HCT116 (cell line): ENCODE results near the gene DPH1. TPM values are rescaled to one million over a fixed set of nuclear protein-coding genes. Genes with fewer than 3 reads are reported as not detected.

Experiments
- CEBPB ChIP-seq: IDR thresholded peaks from 2 replicates; pipeline ENCODE4 v1.6.1; 2012; ENCODE audit warnings: low read depth
- ELF1 ChIP-seq: IDR thresholded peaks from 2 replicates; pipeline ENCODE4 v1.6.1; 2012; ENCODE audit warnings: low read depth, borderline replicate concordance
- RAD21 ChIP-seq: IDR thresholded peaks from 2 replicates; pipeline ENCODE4 v1.6.1; 2012; ENCODE audit warnings: low read depth, mild to moderate bottlenecking
- SP1 ChIP-seq: IDR thresholded peaks from 2 replicates; pipeline ENCODE4 v1.6.1; 2012; ENCODE audit warnings: low read depth
- SRF ChIP-seq: IDR thresholded peaks from 2 replicates; pipeline ENCODE4 v1.6.1; 2012; ENCODE audit warnings: low read depth
- total RNA-seq: library from RNA; stranded (reverse); gene quantifications from one replicate; pipeline ENCODE4 v1.2.1, GENCODE V29; 2021; ENCODE audit not compliant: unreplicated experiment
- TF ChIP-seq, protein P1 (sequence below): IDR thresholded peaks from 2 replicates; pipeline ENCODE4 v1.6.1; 2011; ENCODE audit warnings: mild to moderate bottlenecking, low read length, moderate library complexity; ENCODE audit not compliant: insufficient replicate concordance; ENCODE audit errors: extremely low read depth
- TF ChIP-seq, protein P2 (sequence below): IDR thresholded peaks from 2 replicates; pipeline ENCODE4 v1.6.1; 2012; ENCODE audit warnings: low read depth

Gene DPH1
- total RNA-seq, 1 experiment from 2014 or later, result 47.2 TPM

DNA sequence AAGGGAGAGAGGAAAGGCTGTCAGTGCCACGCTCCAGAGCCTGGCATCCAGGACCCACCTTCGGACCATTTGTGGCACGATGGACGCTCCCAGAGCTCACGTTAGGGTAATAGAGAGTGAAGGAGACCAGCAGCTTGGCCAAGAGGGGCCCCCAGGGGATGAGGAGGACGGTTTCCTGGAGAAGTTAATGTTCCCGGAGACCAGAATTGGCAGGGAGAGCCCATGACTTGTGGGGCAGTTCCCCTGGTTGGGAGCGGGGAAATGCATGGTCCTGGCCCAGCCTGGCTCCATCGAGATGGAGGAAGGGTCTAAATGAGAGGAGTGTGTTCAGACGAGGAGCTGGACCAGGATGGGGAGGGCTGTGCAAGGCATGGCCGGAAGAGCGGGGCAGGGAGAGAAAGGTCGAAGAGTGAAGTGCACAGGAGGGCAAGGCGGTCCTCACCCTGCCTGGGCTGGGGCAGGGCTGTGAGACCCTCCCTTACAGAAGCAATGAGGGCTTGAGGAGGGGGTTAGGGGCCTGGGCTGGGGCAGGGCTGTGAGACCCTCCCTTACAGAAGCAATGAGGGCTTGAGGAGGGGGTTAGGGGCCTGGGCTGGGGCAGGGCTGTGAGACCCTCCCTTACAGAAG is 22.1 kb downstream of the DPH1 start (continued):
- TF ChIP-seq SRF, result no peak
- TF ChIP-seq RAD21, result no peak
- no peak for TF ChIP-seq ELF1
- TF ChIP-seq, protein P1, sequence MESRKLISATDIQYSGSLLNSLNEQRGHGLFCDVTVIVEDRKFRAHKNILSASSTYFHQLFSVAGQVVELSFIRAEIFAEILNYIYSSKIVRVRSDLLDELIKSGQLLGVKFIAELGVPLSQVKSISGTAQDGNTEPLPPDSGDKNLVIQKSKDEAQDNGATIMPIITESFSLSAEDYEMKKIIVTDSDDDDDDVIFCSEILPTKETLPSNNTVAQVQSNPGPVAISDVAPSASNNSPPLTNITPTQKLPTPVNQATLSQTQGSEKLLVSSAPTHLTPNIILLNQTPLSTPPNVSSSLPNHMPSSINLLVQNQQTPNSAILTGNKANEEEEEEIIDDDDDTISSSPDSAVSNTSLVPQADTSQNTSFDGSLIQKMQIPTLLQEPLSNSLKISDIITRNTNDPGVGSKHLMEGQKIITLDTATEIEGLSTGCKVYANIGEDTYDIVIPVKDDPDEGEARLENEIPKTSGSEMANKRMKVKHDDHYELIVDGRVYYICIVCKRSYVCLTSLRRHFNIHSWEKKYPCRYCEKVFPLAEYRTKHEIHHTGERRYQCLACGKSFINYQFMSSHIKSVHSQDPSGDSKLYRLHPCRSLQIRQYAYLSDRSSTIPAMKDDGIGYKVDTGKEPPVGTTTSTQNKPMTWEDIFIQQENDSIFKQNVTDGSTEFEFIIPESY, result no peak
- TF ChIP-seq, protein P2, sequence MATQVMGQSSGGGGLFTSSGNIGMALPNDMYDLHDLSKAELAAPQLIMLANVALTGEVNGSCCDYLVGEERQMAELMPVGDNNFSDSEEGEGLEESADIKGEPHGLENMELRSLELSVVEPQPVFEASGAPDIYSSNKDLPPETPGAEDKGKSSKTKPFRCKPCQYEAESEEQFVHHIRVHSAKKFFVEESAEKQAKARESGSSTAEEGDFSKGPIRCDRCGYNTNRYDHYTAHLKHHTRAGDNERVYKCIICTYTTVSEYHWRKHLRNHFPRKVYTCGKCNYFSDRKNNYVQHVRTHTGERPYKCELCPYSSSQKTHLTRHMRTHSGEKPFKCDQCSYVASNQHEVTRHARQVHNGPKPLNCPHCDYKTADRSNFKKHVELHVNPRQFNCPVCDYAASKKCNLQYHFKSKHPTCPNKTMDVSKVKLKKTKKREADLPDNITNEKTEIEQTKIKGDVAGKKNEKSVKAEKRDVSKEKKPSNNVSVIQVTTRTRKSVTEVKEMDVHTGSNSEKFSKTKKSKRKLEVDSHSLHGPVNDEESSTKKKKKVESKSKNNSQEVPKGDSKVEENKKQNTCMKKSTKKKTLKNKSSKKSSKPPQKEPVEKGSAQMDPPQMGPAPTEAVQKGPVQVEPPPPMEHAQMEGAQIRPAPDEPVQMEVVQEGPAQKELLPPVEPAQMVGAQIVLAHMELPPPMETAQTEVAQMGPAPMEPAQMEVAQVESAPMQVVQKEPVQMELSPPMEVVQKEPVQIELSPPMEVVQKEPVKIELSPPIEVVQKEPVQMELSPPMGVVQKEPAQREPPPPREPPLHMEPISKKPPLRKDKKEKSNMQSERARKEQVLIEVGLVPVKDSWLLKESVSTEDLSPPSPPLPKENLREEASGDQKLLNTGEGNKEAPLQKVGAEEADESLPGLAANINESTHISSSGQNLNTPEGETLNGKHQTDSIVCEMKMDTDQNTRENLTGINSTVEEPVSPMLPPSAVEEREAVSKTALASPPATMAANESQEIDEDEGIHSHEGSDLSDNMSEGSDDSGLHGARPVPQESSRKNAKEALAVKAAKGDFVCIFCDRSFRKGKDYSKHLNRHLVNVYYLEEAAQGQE, result no peak
- no peak for TF ChIP-seq SP1
- no peak for TF ChIP-seq CEBPB
